Stimulated activated CD4-positive, alpha-beta T cell treated with anti-CD3 and anti-CD28 coated beads, TNF-alpha, amount 100 ng/mL, for 4 hours (primary cell): ENCODE measurements around the gene ARHGAP11B.
"Not testable (repeated sequence)": the region's sequence is repeated elsewhere in the genome, so short reads cannot be mapped to it uniquely, and the experiment has no call there.

Source experiments
- DNase-seq, 3 experiments: peaks; one replicate each; pipeline ENCODE4 v3.0.0-alpha.2; 2020; ENCODE audit warnings: low read depth in 3 of 3

The ARHGAP11B gene

DNA sequence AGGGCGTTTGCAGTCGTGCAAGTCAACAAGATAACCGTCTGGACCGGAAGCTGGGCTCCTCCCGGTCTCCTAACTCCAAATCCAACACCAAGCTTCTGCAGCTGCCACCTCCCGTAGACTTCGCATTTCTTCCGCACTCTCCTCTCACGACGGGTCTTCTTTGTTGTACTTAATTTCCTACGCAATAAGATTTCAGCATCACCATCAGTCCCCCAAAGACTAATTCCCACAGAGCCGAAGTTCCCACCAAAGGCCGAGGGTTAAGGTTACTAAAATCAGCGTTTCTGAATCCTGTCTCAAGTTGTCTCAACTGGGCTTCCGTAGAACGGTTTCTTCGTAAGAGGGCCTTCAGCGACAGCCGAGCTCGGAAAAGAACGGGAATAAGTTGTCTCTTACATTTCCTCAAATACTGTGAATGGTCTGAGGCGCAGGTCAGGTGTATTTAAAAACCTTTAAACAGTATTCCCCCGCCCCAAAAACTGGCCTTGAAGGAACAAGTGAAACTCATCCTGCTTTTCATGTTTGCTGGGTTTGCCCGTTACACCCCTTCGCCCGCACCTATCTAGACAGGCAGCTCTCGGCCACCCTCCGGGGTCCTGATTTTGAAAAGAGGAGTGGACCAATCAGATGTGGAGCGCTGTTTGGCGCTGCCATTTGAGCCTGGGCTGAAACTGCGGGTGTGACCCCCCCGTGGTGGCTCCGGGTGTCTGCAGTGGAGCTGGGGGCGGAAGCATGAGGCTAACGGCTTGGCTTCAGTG is at the start of gene ARHGAP11B:
TSS of gene ARHGAP11B (plus strand) at position 693 of the 758 bp plus-strand sequence.
- DNase-seq: peak; percentile 86 to 89 (median 88)

DNA sequence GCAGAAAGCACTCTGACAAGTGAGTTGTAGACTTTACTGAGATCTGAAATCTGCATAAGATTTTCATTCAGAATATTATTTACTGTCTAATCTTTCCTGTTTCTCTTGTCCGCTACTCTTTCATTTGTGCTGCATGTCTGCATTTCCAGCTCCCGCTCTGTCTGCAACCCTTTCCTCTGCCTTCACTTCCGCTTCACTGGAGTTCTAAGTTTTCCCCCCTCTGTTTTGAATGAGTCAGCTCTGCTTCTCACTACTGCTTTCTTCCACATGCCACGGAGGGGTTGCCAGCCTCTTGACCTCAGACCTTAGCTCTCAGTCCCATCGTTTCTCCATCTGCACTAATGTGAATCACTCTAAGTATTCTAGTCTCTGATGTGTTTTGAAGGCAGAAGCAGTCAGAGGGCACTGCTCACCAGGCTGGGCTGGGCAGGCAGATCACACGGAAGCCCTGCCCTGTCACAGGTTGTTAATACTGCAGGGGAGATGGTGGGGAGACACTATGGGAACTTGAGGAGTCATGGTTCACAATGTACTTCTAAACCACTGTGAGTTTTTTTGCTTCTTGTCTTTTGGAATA is 46.4 kb upstream of the ARHGAP11B start:
- DNase-seq: not testable (repeated sequence)

- DNase-seq: not testable (repeated sequence)
Measured at GRCh38 chr15:30580716-30581115, 45.2 kb upstream of the ARHGAP11B start.

DNA sequence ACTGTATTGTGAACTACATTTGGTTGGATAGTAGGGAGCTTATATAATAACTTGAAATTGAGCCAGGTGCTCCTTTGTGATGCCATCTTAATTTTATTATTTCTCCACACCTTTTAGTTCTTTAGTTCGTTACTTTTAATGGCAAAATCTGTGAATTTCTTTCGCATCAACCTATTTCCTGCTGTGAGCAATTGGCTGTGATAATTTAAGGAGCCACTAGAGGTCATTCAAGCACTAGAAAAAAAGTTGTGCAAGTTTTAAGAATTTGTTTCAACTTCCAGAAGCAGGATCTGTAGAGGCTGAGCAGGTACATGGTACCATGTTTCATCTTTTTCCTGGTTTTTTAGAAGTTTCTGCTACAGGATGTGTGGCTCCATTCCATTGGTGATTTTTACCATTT is 27.0 kb upstream of the ARHGAP11B start:
- not testable (repeated sequence) for DNase-seq

- not testable (repeated sequence) for DNase-seq
Measured at GRCh38 chr15:30603796-30604195, 22.1 kb upstream of the ARHGAP11B start, which contains the start of gene GOLGA8H. GOLGA8H (plus strand) TSS chr15:30604028; CDS start chr15:30604126, 98 bp downstream.

DNA sequence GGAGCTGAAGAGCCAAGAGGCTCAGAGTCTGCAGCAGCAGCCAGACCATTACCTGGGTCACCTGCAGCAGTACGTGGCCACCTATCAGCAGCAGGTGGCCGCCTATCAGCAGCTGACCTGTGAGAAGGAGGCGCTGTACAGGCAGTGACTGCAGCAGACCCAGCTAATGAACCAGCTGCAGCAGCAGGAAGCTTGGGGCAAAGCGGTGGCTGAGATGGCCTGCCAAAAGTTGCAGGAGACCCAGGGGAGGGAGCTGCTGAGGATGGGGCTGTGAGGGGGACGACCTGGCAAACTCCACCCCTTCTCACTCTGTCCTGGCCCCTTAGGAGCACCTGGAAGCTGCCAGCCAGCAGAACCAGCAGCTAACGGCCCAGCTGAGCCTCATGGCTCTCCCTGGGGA is 13.7 kb upstream of the ARHGAP11B start:
- DNase-seq: not testable (repeated sequence)

DNA sequence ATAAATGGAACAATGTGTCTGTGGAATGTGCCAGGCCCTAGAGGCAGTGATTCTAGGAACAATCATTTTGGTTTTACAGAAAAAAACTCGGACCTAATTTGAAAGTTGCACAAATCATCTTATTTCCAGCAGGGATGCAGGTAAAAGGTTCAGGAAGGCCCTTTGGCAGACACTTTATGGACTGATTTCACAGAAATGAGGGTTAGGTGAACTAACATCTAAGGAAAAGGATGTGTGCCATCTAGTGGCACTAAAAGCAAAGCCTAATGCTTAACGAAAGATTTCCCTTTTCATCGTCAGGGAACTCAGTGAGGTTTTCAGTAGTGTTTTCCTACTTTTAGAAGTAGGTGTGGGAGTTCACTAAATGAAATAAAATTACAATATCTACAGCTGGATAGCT is 4.6 kb upstream of the ARHGAP11B start:
- DNase-seq: not testable (repeated sequence)

DNA sequence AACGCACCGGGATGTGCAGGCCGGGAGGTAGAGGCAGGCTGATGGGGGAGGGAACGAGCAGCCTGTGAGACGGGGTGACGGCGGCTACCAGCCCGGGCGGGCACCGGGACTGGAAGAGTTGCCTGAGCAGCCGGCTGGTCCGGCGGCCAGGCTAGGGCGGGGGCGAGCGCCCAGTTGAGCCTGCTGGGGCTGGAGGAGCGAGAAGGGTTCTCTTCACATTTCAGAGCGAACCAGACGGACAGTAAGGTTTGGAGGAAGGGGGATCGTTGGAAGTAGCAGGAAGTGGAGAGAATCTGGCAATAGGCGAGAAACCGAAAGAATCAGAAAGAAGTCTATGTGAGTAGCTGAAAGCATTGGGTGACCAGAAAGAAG is 252 bp downstream of the ARHGAP11B start:
- DNase-seq: peak in 1 of 3 experiments; percentile 7

GRCh38 chr15:30626632-30627031 is 704 bp downstream of the ARHGAP11B start:
- DNase-seq: not testable (repeated sequence)

- DNase-seq: no peak
Measured at GRCh38 chr15:30650012-30650929, 24.3 kb downstream of the ARHGAP11B start.

DNA sequence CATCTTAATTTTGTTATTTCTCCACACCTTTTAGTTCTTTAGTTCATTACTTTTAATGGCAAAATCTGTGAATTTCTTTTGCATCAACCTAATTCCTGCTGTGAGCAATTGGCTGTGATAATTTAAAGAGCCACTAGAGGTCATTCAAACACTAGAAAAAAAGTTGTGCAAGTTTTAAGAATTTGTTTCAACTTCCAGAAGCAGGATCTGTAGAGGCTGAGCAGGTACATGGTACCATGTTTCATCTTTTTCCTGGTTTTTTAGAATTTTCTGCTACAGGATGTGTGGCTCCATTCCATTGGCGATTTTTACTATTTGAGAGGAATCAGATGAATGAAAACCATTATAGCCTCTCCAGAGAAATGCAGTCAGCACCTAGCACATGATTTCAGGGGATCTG is 35.2 kb downstream of the ARHGAP11B start:
- DNase-seq: not testable (repeated sequence)

GRCh38 chr15:30669621-30670020 is 43.7 kb downstream of the ARHGAP11B start:
- not testable (repeated sequence) for DNase-seq

- DNase-seq: no peak
Measured at GRCh38 chr15:30670056-30670455, 44.1 kb downstream of the ARHGAP11B start.

DNA sequence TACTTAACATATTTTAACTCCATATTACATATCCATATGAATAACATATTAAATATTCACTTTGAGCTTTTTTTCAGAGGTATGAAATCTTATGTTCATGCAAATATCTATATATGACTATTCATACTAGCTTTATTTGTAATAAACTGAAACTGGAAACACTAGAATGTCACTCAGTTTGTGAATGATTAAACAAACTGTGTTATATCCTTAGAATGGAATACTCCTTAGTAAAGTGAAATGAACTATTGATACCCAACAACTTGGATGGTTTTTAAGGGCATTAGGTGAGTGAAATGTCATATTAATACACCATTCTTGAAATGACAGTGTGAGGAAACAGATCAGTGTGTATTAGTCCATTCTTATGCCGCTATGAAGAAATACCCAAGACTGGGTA is 45.4 kb downstream of the ARHGAP11B start:
- DNase-seq: no peak

DNA sequence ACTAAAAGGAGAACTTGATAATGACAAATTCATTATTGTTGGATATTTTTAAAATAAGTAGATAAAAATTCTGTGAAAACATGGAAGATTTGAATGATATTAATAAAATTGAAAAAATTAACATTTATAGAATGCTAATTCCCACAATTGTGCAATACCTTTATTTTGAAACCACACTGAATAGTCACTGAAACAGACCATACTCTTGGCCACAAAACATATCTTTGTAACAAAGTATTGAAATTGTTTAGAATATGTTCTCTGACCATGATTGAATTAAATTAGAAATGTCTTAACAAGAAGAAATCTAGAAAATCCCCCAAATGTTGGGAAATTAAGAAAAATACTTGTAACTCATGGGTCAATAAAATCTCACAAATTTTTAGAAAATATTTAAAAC is 49.2 kb downstream of the ARHGAP11B start:
- DNase-seq: no peak

DNA sequence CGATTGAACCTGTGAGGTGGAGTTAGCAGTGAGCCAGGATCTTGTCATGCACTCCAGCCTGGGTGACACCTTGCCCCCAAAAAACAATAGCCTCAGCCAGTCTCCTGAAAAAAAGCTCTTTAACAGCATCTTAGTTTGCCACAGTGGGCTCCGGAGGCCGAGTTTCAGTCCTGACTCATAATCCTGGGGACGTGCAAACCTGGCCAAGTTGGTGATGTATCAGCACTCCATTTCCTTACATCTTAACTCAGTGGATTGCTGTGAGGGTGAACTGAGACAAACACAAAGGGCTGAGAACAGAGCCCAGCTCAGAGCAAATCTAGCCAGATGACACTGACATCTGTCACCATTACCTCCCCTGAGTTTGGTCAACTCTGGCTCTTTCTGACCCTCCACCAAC is 50.0 kb downstream of the ARHGAP11B start:
- not testable (repeated sequence) for DNase-seq

DNA sequence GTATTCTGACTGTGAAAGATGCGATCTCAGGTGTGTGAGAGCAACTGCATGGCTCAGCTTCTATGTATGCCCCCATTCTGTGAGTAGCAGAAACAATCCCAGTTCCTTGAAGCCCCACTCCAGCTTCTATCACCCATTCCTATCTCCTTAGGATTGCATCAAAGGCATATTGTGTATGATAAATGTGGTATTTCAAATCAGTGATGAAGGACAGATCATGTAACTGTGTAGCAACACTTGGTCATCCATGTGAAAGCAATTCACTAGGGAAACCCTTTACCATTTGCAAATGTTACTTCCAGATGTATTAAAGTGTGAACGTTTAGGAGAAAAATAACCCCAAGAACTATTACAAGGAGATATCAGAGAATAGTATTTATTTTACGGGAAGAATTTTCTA is 55.1 kb downstream of the ARHGAP11B start:
- DNase-seq: not testable (repeated sequence)

GRCh38 chr15:30685709-30686285 is 59.9 kb downstream of the ARHGAP11B start:
- not testable (repeated sequence) for DNase-seq

DNA sequence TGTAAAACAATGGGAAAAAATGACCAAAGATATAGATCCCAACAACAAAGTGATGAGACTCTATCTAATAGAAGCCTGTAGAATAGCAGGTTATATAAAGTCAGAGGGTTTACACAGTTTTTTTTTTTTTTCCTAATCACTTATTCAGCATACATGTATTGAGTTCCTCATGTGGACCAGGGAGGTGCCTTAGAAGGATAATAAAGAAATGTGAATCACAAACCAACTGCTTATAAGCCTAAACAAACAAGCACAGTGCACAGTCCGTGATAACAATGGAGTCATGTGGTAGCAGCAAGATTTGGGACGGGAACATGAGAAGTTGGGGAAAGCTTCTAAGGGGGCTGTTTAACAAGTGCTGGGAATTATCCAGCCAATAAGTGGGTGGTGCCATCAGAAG is 60.7 kb downstream of the ARHGAP11B start:
- not testable (repeated sequence) for DNase-seq
